SH-SY5Y (cell line): ENCODE results near the gene TMEM98.

ENCODE experiments used
- GATA2 ChIP-seq: IDR thresholded peaks from 2 replicates; pipeline ENCODE4 v1.6.1; 2011; ENCODE audit warnings: mild to moderate bottlenecking, low read depth, low read length
- GATA3 ChIP-seq: IDR thresholded peaks from 2 replicates; pipeline ENCODE4 v1.6.1; 2011; ENCODE audit warnings: low read depth, mild to moderate bottlenecking, low read length, moderate library complexity

DNA sequence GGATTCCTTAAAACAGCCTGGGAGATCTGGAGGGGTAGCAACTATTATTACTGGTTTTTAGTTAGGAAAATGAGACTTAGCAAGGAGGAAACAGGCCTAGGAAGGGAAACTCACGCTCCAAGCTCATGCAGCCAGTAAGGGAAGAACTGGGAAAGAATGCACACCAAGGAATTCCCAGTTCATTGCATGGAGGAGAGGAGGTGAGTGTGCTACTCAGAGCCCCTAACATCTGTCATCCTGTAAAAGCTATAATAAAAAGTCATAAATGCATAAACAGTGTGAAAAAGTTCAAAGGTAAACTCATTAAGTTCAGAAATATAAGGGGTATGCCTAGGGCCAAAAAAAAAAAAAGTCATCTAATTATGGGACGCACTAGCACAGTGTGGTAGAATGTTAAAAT lies 25.9 kb downstream of the TMEM98 start:
- no peak for TF ChIP-seq GATA3
- no peak for TF ChIP-seq GATA2
